ENCODE data around the gene GFRA4. TPM values are rescaled to one million over a fixed set of nuclear protein-coding genes. Genes with fewer than 3 reads are reported as not detected.

GFRA4 gene
- total and polyA plus RNA-seq, 2 experiments from 2014 or later = not detected

- 90% methylated on average over 7 of the region's 7 CpGs for WGBS (ENCODE audit: low lambda C conversion rate, missing lambda C conversion rate)
- Histone ChIP-seq H3K36me3 (replicated peaks; ENCODE audit: insufficient read depth, low read depth) (no peaks in the 10 kb centered on the region), H3K9me3 (ENCODE audit: low read depth) (no peaks in the 10 kb centered on the region), H3K4me3 (no peak overlapping the region), H3K27ac (no peak overlapping the region), H3K79me2 (no peaks in the 10 kb centered on the region), H3K4me1 (ENCODE audit: insufficient read depth) (no peaks in the 10 kb centered on the region), H3K9me2 (replicated peaks; ENCODE audit: insufficient read depth) (no peaks in the 10 kb centered on the region), H2AFZ (no peak overlapping the region), H3K27me3 (no peaks in the 10 kb centered on the region), H3K4me2 (no peak overlapping the region), H4K20me1 (ENCODE audit: insufficient read depth, poor library complexity, severe bottlenecking) (no peaks in the 10 kb centered on the region)
- TF ChIP-seq CTCF (IDR thresholded peaks at IDR 0.05; ENCODE audit: poor library complexity) (peak; percentile 11), EZH2phosphoT487 (IDR thresholded peaks at IDR 0.05; ENCODE audit: low read depth, severe bottlenecking, unreplicated experiment) (no peak)
- DNase-seq (ENCODE audit: low spot score) = no peak
Measured at GRCh38 chr20:3632311-3633004, 30.7 kb downstream of the GFRA4 start.

GRCh38 chr20:3631534-3631933 lies 31.7 kb downstream of the GFRA4 start:
- Histone ChIP-seq H3K4me3 (no peak overlapping the region), H3K79me2 (no peaks in the 10 kb centered on the region), H3K4me1 (ENCODE audit: insufficient read depth) (no peaks in the 10 kb centered on the region), H4K20me1 (ENCODE audit: insufficient read depth, poor library complexity, severe bottlenecking) (no peaks in the 10 kb centered on the region), H3K36me3 (replicated peaks; ENCODE audit: insufficient read depth, low read depth) (no peaks in the 10 kb centered on the region), H3K27me3 (no peaks in the 10 kb centered on the region), H3K9me2 (replicated peaks; ENCODE audit: insufficient read depth) (no peaks in the 10 kb centered on the region), H3K9me3 (ENCODE audit: low read depth) (no peaks in the 10 kb centered on the region), H2AFZ (no peak overlapping the region), H3K27ac (no peak overlapping the region), H3K4me2 (no peak overlapping the region)
- WGBS (ENCODE audit: low lambda C conversion rate, missing lambda C conversion rate) = 95% methylated on average over 5 of the region's 5 CpGs
- TF ChIP-seq EZH2phosphoT487 (IDR thresholded peaks at IDR 0.05; ENCODE audit: low read depth, severe bottlenecking, unreplicated experiment) (no peak), CTCF (IDR thresholded peaks at IDR 0.05; ENCODE audit: poor library complexity) (no peak), EZH2 (IDR thresholded peaks at IDR 0.05; ENCODE audit: borderline replicate concordance) (no peak)
- no peak for DNase-seq (ENCODE audit: low spot score)

- Histone ChIP-seq H3K9me3 (ENCODE audit: low read depth) (no peaks in the 10 kb centered on the region), H2AFZ (no peak overlapping the region), H3K4me2 (no peak overlapping the region), H3K4me1 (ENCODE audit: insufficient read depth) (no peaks in the 10 kb centered on the region), H3K36me3 (replicated peaks; ENCODE audit: insufficient read depth, low read depth) (no peaks in the 10 kb centered on the region), H3K27me3 (no peaks in the 10 kb centered on the region), H4K20me1 (ENCODE audit: insufficient read depth, poor library complexity, severe bottlenecking) (no peaks in the 10 kb centered on the region), H3K79me2 (no peaks in the 10 kb centered on the region), H3K27ac (no peak overlapping the region), H3K9me2 (replicated peaks; ENCODE audit: insufficient read depth) (no peaks in the 10 kb centered on the region), H3K4me3 (no peak overlapping the region)
- 96% methylated on average over 8 of the region's 8 CpGs for WGBS (ENCODE audit: low lambda C conversion rate, missing lambda C conversion rate)
- no peak for DNase-seq (ENCODE audit: low spot score)
- TF ChIP-seq EZH2phosphoT487 (IDR thresholded peaks at IDR 0.05; ENCODE audit: low read depth, severe bottlenecking, unreplicated experiment) = no peak
- TF ChIP-seq CTCF (IDR thresholded peaks at IDR 0.05; ENCODE audit: poor library complexity) = no peak
- TF ChIP-seq EZH2 (IDR thresholded peaks at IDR 0.05; ENCODE audit: borderline replicate concordance) = no peak
Measured at GRCh38 chr20:3630429-3630828, 32.8 kb downstream of the GFRA4 start.
